Mononuclear cell (primary cell): Measurements from ENCODE around the gene FLT1. TPM values are rescaled to one million over a fixed set of nuclear protein-coding genes. Genes with fewer than 3 reads are reported as not detected.

Source experiments
- H3K27me3 ChIP-seq: 2 replicates; pipeline ENCODE4 v1.6.0; 2011; ENCODE audit warnings: low read length, control low read depth; ENCODE audit not compliant: insufficient read depth
- H3K4me1 ChIP-seq: 2 replicates; pipeline ENCODE4 v1.5.1; 2011; ENCODE audit warnings: mild to moderate bottlenecking, low read length, control low read depth; ENCODE audit not compliant: insufficient read depth
- H3K4me3 ChIP-seq: 2 replicates; pipeline ENCODE4 v1.5.1; 2011; ENCODE audit warnings: mild to moderate bottlenecking, low read length, moderate library complexity
- H3K9me3 ChIP-seq: 2 replicates; pipeline ENCODE4 v1.5.1; 2011; ENCODE audit warnings: low read depth, mild to moderate bottlenecking, control low read depth, low read length
- total RNA-seq: library from RNA; depleted of rRNA; stranded (reverse); fragments of >200 nt; gene quantifications from one replicate; pipeline ENCODE4 v1.2.3, GENCODE V29; 2012

FLT1 gene
- total RNA-seq, 1 donor = 1.8 TPM

GRCh38 chr13:28319528-28319927 is 175.4 kb downstream of the FLT1 start:
- no peaks in the 10 kb centered on the region for H3K9me3 ChIP-seq
- no peaks in the 10 kb centered on the region for H3K4me1 ChIP-seq
- H3K4me3 ChIP-seq = no peak overlapping the region
- no peaks in the 10 kb centered on the region for H3K27me3 ChIP-seq

DNA sequence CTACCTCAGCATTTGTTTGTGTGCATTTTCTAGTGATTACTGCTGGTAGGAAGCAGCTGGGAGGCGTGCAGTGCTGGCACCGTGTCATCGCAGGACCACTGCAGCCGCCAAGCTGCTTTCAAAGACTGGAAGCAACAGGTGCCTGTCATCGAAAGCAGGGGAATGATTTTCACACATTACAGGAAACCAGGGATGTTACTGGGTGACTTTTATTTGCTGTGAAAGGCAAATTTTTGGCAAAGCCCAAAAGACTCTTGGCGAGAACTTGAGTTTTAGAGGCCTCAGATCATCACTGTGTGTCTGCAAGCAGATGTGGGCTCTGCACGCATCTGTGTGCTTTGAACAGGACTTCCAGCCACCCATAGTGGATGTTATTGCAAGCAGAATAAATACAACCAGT is 176.4 kb downstream of the FLT1 start:
- Histone ChIP-seq H3K9me3 (no peaks in the 10 kb centered on the region), H3K27me3 (no peaks in the 10 kb centered on the region), H3K4me3 (no peak overlapping the region), H3K4me1 (no peaks in the 10 kb centered on the region)

GRCh38 chr13:28316836-28317235 is 178.1 kb downstream of the FLT1 start:
- no peaks in the 10 kb centered on the region for H3K9me3 ChIP-seq
- H3K27me3 ChIP-seq = no peaks in the 10 kb centered on the region
- no peak overlapping the region for H3K4me3 ChIP-seq
- H3K4me1 ChIP-seq = no peaks in the 10 kb centered on the region

- no peaks in the 10 kb centered on the region for H3K27me3 ChIP-seq
- H3K4me1 ChIP-seq = no peaks in the 10 kb centered on the region
- H3K4me3 ChIP-seq = no peak overlapping the region
- H3K9me3 ChIP-seq = no peaks in the 10 kb centered on the region
Observed at GRCh38 chr13:28316129-28316528, 178.8 kb downstream of the FLT1 start.

- Histone ChIP-seq H3K27me3 (no peaks in the 10 kb centered on the region), H3K4me1 (no peaks in the 10 kb centered on the region), H3K9me3 (no peaks in the 10 kb centered on the region), H3K4me3 (no peak overlapping the region)
Observed at GRCh38 chr13:28314879-28315278, 180.0 kb downstream of the FLT1 start.

DNA sequence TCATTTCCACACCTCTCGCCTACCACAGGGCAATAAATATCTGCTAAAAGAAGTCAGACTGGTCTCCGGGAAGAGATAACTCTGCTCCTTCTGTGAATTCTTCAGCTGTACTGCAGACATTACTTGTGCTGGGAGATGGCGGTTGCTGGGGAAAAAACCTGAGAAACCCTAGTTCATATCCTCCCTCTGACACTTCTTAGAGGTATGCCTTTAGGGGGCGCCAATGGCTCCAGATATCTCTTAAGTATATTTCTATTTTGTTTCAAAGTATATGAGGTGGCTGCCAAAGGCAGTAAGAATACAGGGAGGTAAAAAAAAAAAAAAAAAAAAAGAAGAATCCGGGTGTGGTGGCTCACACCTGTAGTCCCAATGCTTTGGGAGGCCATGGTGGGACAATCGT is 181.3 kb downstream of the FLT1 start:
- no peak overlapping the region for H3K4me3 ChIP-seq
- H3K4me1 ChIP-seq = no peaks in the 10 kb centered on the region
- no peaks in the 10 kb centered on the region for H3K27me3 ChIP-seq
- H3K9me3 ChIP-seq = no peaks in the 10 kb centered on the region

- Histone ChIP-seq H3K27me3 (no peaks in the 10 kb centered on the region), H3K4me1 (no peaks in the 10 kb centered on the region)
Observed at GRCh38 chr13:28306325-28306724, 188.6 kb downstream of the FLT1 start.

GRCh38 chr13:28301839-28302238 is 193.1 kb downstream of the FLT1 start:
- H3K4me3 ChIP-seq = no peak overlapping the region
- H3K4me1 ChIP-seq = no peaks in the 10 kb centered on the region
- H3K9me3 ChIP-seq = no peaks in the 10 kb centered on the region
- no peaks in the 10 kb centered on the region for H3K27me3 ChIP-seq

More at GRCh38 chr13:28306325-28306724, 188.6 kb downstream of the FLT1 start:
- H3K9me3 ChIP-seq = no peaks in the 10 kb centered on the region
- no peak overlapping the region for H3K4me3 ChIP-seq

- Histone ChIP-seq H3K4me1 (no peaks in the 10 kb centered on the region), H3K4me3 (no peak overlapping the region), H3K9me3 (no peaks in the 10 kb centered on the region), H3K27me3 (no peaks in the 10 kb centered on the region)
Observed at GRCh38 chr13:28299916-28300315, 195.0 kb downstream of the FLT1 start.

DNA sequence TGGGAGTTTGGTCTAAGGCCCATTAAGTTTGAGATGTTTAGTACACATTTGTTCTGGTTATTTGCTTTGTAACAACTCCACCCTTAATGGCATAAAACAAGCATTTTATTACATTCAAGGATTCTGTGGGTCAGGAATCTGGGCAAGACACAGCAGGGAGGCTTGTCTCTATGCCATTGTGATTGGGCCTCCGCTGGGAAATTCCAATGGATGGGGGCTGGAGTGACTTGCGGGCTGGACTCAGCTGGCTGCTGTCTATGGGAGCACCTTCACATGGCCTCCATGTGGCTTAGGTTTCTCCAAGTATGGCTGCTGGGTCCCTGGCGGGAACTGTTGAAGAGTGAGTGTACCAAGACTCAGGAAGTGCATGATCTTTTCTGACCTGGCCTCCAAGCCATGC is 197.6 kb downstream of the FLT1 start:
- H3K4me3 ChIP-seq = no peak overlapping the region
- H3K4me1 ChIP-seq = no peaks in the 10 kb centered on the region
- H3K27me3 ChIP-seq = no peaks in the 10 kb centered on the region
- no peaks in the 10 kb centered on the region for H3K9me3 ChIP-seq

- Histone ChIP-seq H3K9me3 (no peaks in the 10 kb centered on the region), H3K4me3 (no peak overlapping the region), H3K4me1 (no peaks in the 10 kb centered on the region), H3K27me3 (no peaks in the 10 kb centered on the region)
Observed at GRCh38 chr13:28286263-28286662, 208.7 kb downstream of the FLT1 start.

DNA sequence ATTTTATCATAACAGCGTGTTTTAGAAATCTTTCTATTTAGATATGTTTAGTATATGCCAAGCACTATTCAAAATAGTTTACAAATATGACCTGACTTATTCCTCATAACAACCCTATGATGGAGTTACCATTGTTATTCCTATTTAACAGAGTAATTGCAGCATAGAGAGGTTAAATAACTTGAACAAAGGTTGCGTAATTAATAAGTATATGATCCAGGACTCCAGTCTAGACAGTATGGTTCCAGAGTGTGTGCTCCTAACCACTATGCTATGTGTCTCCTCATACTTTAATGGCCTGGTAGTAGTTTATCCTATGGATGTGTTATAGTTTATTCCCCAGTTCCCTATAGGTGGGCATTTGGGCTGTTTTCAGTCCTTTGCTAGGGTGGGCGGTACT is 211.3 kb downstream of the FLT1 start:
- Histone ChIP-seq H3K9me3 (no peaks in the 10 kb centered on the region), H3K4me3 (no peak overlapping the region), H3K27me3 (no peaks in the 10 kb centered on the region), H3K4me1 (no peaks in the 10 kb centered on the region)

- Histone ChIP-seq H3K4me3 (no peak overlapping the region), H3K27me3 (no peaks in the 10 kb centered on the region), H3K9me3 (no peaks in the 10 kb centered on the region), H3K4me1 (no peaks in the 10 kb centered on the region)
Observed at GRCh38 chr13:28282451-28282850, 212.5 kb downstream of the FLT1 start.

GRCh38 chr13:28273919-28274318 is 221.0 kb downstream of the FLT1 start:
- H3K9me3 ChIP-seq = no peaks in the 10 kb centered on the region
- no peak overlapping the region for H3K4me3 ChIP-seq
- no peaks in the 10 kb centered on the region for H3K27me3 ChIP-seq
- peaks cover 2% of the 10 kb centered on the region for H3K4me1 ChIP-seq

DNA sequence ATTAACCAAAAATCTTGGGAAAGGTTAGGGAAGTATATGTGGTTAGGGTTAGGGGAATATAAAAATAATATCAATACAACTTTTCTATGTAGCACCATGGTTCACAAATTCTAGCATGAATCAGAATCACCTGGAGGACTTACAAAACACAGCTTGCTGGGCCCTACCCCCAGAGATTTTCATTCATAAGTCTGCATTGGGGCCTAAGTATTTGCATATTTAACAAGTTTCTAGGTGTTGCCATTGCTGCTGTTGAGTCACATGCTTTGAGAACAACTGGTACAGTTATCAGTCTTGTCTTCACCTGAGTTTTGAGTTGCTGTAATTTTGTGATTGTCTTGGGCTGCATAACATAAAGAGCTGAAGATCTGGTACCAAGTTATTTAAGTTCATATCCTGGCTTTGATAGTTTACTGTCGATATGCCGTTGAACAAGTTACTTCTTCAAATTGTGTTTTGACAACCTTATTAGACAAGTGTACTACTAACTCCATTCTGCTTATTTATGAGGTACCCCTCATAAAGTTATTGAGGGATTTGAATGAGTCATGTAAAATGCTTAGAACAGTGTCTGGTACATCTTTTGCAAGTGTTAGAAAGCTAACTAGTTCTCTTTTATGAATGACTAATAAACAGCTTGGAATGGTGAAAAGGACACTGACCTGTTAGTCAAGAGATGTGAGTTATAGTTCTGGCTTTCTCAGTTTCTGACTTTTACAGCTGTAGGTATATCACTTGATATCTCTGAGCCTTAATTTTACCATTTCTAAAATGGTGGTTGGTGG is 223.7 kb downstream of the FLT1 start:
- H3K4me1 ChIP-seq = peaks cover 5% of the 10 kb centered on the region
- H3K27me3 ChIP-seq = no peaks in the 10 kb centered on the region
- no peaks in the 10 kb centered on the region for H3K9me3 ChIP-seq
- no peak overlapping the region for H3K4me3 ChIP-seq

- Histone ChIP-seq H3K4me1 (peaks cover 5% of the 10 kb centered on the region), H3K4me3 (no peak overlapping the region), H3K9me3 (no peaks in the 10 kb centered on the region), H3K27me3 (no peaks in the 10 kb centered on the region)
Observed at GRCh38 chr13:28268800-28269223, 226.1 kb downstream of the FLT1 start.
